Stimulated activated naive CD8-positive, alpha-beta T cell treated with anti-CD3 and anti-CD28 coated beads, Interleukin-15, Interleukin-2, amounts not matched to agents 100 U/mL and 50 U/mL, for 24 hours (primary cell): ENCODE measurements around the gene PSD2.
A peak's percentile ranks its signal among the peaks of the same experiment; 100 is the strongest.

ENCODE experiments used
- ATAC-seq: fragments of 150-1000 bp; cut with Tn5 transposase; one replicate; pipeline ENCODE4 v1.10.0; 2021
- DNase-seq: peaks from one replicate; pipeline ENCODE4 v3.0.0; 2021

The PSD2 gene

DNA sequence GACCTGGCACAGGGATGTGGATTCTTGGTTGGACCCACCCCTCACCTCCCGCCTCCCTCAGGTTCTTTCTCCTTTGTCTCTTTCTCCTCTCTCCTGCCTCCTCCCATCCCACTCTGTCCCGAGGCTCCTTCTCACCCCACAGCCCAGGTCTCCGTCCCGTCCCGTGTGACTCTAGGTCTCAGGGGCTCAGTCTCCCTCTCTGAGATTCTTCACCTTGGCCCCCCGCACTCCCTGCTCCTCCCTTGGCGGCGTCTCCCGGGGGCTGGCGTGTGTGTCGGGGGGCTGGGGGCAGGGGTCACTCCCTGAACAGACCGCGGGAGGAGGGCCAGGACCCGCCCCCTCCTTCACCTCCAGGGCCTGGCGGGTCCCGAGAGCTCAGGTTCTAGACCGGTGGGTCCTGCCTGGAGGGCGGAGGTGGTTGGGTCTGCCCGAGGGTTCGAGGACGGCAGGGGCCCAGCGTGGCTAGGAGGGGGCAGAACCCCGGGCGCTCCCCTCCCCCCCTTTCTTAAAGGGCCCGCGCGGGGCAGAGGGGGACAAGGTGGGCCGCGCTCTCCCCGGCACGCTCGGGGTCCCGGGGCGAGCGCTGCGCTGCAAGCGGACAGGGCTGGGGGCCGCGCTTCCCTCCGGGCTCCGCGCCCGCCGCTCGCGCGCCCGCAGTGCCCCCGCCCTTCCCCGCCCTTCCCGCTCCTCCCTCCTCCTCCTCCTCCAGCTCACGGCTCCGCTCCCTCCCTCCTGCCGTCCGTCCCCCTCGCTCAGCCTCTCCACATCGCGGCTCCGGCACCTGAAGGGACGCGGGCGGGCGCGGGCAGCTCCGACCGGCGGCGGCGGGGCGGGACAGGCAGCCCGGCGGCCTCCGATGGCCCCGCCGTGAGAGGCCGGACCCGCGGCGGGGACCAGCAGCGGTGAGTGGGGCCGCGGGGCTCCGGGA lies at the start of gene PSD2:
Gene PSD2 (plus strand): TSS at position 735 of the 928 bp plus-strand sequence. CDS start 13,633 bp downstream, outside the sequence.
- peak; percentile 26 for ATAC-seq
- peak; percentile 24 for DNase-seq

DNA sequence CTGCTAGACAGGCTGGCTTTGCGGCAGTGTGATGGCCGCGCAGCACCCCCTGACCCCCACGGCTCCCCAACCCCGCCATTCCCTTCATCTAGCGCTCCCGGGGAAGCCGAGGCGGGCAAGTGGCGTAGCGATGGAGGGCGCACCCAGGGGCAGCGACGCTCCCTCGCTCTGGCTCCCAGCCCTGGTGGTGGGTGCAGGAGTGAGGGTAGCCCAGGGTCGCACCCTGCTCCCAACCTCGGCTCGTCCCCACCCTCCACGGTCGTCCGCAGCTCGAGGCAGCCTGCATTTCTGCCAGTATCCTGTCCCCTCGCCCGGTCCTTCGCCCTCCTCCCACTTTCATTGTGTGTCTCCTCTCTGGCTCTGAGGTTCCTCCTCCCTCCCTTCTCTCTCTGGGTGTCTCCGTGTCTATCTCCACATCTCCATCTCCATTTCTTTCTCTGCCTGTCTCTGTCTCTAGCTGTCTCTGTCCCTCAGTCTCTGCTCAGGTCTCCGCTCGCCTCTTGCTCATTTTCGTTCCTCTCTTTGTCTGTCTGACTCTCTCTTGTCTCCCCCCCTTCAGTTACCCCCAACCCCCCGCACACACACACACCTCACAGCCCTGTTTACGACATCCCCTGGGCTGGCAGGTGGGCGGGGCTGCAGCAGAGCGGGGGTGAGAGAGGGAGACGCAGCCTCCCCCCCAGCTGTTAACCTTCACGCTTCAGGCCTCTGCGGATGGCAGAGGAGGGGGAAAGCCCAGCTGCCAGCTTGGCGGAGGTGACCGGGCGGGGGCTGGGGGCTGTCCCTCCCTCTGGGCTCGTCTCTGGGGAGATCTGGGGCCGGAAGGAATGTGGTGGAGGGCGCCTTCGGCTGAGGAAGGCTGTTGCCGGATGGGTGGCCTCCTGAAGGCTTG lies 48.7 kb upstream of the PSD2 start:
- ATAC-seq (peak; percentile 73), DNase-seq (peak; percentile 89)

DNA sequence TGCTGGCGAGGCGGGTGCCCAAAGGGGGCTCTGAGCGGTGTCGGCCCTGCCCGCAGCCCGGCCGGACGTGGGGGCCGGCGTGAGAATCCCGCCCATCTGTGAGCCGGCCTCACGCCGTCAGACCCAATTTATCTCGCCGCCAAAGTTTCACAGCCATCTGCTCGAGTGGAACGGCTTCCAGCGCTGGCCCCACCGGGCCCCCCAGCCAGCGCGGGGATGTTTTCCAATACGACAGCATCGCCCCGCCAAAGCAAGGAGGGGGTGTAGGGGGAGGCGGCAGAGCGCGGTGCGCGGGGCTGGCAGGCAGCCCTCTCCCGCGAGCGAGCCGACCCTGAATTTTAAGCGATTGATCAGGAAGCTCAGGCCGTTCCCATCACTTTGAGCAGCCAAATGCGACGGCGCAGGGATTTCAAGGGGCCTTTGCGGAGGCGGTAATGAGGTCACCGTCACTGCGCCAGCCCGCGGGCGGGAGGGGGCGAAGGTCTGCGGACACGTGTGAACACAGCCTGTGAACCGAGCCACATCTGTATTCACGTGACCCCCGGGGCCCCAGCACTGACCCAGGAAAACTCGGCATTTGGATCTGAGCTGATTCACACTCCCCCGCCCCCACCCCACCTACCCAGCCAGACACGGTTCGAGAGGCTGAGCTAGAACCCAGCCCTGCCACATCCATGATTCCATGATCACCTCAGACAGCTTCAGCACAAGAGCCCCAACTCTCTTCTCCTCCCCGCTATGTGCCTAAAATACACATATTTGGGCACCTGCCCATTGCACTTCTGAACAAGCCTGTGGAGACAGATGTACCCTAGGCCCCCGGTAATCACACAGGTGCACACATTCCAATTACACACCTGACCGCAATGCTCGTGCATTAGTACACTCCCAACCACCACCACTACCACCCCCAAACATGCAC lies 47.8 kb upstream of the PSD2 start:
- DNase-seq: peak; percentile 80
- ATAC-seq: peak; percentile 11

DNA sequence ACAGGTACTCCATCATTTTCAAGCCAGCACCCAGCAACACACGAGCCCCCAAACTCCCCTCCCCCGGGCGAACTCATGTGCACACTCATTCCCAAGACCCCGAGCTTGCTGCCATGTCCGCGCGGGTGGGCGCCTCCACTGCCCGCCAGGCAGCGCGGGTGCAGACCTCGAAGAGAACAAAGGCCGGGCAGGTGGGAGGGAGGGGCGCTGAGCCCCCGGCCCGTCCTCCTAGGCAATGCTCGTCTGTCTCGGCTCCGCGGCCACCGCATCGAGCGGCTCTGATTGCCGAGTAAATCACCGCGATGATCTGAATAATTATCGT lies 47.1 kb upstream of the PSD2 start:
- ATAC-seq: no peak
- no peak for DNase-seq

DNA sequence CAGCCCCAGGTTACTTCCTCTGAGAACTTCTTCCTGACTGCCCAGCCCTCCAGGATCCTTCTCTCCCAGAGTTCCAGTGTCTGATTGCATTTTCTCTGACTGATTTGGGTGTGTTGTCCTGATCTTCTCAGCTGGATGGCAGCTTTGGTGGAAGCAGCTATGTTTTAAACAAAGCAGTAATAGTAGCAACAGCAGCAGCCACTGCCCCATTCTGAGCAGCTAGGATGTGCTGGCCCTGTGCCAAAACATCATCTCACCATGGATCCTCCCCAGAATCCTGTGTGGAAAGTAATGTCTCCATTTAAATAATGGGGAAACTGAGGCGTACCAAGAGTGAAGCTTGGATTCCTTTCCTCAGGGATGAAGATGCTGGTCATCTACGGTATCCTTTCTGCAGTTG lies 46.4 kb upstream of the PSD2 start:
- no peak for DNase-seq

DNA sequence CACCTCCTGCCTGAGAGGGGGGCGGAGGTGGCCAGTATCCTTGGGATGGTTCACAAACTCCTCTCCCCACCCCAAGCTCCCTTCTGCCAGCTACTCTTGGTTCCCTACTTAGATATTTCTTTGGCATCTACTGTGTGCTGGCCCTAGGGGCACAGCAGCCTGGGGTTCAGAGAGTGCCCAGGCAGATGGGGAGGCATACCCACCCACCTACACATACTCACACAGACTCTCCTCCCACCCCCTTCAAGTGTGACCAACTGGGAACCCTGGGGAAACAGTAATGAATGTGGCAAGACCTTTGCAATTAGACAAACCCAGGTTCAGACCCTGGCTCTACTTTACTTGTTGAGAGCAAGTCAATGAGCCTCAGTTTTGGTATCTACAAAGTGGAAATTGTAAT lies 44.4 kb upstream of the PSD2 start:
- ATAC-seq: no peak
- DNase-seq: no peak

More for the DNA sequence above, 46.4 kb upstream of the PSD2 start:
- ATAC-seq: no peak

DNA sequence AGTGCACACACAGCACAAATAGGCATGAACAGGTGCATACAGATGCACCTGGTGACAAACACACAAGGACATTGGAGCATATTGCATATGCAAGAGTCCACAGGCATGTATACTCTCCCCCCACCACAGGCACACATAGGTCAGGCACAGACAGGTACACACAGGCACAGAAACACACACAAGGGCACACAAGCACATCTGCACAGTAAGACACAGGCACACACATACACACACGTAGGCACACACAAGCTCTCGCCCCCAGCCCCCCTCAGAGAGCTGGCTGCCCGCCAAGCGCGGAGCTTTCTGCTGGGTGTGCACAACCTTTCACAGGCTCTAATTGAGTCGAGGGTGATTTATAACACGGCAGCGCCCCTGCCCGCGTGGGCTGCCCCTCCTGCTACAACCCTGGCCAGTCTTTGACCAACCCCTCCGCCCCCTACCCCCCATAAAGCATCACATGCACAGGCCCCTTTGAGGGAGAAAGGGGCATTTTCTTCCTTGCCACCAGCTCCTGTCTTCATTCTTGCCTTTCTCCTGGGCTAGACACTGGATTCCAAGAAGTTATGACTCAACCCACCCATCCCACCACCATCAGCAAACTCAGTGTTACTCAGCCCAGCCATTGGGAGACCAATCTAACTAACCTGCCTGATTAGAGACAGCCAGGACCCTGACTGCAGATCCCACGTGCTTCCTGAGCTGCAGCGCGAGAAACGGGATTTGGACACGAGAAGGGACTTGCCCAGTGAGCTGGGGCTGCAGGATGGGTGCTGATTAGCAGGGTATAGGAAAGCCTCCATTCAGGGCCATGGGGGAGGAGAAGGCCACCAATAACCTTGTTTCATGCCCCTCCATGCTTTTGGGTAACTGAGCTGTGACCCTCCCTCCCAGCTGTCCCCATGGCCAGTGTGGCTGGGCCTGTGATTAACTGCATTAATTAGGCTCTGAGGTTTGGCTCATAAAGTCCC lies 42.8 kb upstream of the PSD2 start:
- peak; percentile 62 for ATAC-seq
- peak; percentile 34 for DNase-seq

DNA sequence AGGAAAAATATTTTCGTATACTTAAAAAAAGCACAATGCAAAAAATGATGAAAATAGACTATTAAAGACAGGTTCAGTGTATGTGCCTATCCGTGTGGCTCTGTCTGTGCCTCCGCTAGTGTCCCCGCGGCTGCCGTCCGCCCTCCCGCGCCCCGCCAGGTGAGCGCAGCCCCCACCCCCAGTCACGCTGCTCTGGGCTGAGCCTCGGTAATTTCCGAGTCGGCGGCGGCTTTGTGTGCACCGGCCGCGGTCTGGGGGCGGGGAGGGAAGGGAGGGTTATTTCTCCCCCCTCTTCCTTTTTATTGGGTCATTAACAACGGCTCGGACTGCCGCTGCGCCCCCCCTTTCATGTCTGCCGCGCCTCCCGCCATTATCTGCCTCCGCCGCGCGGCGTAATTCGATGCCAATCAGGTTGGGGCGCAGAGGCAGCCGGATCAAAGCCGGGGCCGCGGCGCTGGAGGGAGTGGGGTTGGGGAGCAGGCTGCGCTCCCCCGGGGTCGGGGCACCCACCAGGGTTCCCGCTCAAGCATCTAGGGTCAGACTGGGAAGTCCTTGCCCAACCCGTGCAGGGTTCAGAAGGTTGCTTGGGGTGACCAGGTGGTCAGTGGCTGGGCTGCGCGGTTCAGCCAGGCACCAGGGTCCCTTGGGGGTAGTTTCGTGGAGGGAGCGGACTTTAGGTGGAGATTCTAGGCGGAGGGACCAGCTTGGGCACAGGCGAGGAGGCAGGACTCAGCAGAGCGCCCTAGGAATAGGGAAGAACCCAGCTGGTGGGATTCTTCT lies 39.5 kb upstream of the PSD2 start:
- peak; percentile 41 for DNase-seq
- ATAC-seq: no peak

DNA sequence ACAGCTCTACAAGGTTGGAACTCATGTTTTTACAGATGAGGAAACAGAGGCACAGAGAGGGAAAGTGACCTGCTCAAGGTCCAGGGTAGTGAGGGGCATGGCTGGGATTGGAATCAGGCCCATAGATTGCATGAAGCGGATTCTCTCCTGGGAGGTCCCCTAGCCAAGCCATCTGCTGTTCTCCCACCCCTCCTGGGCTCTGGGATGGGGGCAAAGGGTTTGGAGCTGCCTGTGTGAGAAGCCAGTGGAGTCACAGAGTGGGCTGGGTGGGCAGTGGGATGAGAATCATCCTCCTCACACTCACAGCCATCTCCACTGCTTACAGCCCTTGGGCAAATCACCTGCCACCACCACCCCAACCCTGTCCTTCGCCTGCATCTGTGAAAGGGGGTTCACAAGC lies 38.6 kb upstream of the PSD2 start:
- no peak for ATAC-seq
- DNase-seq: no peak

DNA sequence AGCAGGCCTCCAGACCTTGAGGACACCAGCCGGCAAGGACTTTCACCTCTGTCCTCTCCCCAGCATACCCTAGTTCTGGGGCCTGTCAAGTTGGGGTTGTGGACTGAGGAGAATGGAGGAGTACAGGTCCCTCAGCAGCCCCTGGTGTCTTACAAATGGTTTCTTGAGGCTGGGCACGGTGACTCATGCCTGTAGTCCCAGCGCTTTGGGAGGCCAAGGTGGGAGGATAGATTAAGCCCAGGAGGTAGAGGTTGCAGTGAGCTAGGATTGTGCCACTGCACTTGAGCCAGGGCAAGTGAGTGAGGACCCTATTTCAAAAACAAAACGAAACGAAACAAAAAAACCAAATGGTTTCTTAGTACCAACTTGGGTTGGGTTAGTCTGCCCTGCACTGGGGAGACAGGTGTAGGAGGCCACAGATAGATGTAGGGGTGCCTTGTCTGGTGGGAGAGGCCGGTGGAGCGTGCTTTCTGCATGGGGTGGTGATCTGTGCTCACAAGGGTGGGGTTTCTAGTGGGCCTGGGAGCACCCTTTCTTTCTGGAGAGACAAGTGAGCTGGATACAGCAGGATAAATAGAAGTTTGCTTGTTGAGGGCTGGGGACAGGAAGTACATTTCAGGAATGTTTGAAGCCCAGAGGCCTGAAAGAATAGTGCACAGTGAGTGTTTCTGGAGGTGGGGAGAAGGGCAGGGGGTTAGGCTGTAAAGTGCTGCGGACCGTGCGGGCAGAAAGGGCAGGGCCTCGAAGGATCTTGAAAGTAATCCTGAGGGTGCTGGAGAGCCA lies 37.7 kb upstream of the PSD2 start:
- ATAC-seq (no peak), DNase-seq (no peak)

DNA sequence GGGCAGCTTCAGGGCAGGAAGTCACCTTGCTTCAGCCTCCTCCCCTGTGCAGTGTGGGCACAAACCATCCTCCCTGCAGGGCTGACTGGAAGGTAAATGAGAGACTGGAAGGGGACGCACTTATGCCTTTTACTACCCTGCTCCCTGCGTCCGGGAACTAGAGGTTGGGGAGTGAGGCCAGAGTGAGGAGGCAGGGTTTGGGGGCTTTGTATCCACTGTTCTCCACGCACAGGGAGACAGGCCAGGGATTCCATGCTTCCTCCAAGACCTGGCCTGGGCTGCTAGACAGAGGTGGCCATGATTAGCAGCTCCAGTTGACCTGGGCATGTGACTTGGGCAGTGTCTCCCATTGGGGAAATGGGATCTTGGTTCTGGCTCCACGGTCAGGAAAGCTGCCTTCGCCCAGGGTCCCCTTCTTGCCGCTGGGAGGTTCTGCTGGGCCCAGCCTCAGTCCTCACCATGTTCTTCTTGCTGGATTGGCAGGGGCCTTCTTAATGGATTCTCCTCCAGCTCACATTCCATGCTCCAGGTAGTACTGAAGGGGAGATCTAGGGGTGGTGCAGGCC lies 37.0 kb upstream of the PSD2 start:
- DNase-seq (no peak), ATAC-seq (no peak)

DNA sequence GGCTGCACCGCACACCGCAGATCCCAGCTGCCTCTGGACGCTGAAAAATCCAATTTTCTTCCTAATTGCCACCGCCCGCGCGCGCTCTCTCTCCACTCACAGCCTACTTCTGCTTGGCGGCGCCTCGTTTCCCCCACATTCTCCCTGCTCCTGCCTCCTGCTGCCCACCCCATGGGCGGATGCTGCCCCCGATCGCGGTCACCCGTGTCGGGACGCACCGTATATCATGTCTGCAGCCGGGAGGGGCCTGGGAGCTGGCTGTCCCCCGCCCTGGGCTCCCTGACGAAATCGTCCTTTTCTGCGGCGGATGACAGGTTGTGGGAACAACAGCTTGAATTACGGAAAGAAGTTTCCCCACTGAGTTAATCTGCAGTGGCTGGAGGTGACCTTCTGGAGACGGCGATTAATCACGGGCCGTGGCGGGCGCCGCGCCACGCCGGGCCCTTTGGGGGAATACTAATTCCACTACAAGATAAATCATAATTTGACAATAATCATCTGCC lies 36.3 kb upstream of the PSD2 start:
- ATAC-seq (no peak), DNase-seq (no peak)

DNA sequence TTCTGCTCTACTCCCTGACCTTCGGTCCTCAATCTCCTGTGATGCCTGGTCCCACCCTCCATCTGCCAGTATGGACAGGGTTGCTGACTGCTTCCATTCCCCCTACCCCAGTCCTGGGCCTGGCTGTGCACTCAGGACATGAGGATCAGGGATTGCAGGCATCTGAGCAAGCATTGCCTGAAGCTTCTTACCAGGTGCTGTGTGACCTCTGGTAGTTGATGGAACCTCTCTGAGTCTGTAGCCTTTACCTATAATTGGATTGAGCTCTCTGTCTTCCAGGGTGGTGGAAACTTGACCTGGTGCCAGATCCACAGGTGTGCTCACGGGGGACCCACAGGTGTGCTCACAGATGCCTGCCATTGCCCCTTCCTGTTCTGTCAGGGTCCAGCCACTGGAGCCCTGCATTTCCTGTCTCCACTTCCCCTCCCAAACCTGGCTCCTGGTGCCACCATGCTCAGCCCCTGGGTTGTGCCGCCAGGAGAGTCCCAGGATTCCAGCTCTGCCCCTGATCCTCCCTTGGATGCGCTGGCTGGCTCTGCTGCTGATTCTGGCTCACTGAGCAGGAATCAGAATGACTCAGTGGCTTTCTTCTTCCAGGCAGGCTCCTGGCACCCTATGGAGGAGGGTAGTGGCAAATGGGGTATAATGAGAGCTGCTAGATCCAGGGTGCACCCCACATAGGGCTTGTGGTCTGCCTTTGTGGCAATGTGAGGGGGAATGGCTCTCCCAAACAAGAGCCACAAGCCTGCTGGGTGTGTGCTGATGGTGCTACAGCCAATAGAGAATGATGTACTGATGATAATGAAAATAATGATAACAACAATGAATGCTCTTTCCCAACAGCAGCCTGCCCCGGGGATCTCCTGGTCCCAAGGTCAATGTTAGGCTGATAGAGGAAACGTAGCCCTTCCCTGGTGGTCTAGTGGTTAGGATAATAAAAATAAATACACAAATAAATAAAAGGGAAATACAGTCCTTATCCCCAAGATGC lies 35.2 kb upstream of the PSD2 start:
- no peak for DNase-seq
- no peak for ATAC-seq

DNA sequence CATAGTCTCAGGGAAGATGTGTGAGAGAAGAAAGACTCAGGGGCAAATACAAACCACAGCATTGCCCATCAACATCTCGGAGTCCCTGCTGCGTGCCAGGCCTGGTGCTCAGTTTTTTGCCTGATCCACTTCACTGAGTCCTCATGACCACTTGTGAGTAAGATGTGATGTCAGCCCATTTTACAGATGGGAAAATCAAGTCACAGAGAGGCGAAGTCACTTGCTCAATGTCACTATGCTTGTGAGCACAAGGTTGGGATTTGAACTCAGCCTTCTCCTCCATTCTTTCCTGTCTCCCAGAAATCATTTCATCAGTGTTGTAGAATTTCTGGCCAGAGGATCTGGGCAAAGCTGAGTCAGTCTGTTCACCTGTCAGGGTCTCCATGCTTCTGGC lies 34.6 kb upstream of the PSD2 start:
- ATAC-seq: no peak
- DNase-seq: no peak

DNA sequence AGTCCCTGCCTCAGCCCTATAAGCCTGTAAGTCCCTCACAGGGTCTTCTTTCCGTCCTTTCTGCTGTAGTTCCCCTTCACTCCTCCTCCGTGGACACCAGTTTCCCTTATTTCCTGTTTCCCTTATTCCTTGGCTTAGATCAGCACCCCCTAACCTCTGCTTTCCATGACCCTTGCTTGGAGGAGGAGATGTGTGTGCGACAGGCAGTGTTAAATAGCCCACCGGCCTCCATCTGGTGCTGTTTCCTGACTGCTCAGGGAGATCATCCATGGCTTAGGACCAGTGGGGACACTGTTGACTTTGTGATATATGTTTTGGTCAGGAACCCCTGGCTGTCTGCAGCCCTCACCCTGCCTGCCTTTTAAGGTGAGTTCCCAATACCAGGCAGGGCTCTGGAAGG lies 34.1 kb upstream of the PSD2 start:
- DNase-seq: no peak
- no peak for ATAC-seq

DNA sequence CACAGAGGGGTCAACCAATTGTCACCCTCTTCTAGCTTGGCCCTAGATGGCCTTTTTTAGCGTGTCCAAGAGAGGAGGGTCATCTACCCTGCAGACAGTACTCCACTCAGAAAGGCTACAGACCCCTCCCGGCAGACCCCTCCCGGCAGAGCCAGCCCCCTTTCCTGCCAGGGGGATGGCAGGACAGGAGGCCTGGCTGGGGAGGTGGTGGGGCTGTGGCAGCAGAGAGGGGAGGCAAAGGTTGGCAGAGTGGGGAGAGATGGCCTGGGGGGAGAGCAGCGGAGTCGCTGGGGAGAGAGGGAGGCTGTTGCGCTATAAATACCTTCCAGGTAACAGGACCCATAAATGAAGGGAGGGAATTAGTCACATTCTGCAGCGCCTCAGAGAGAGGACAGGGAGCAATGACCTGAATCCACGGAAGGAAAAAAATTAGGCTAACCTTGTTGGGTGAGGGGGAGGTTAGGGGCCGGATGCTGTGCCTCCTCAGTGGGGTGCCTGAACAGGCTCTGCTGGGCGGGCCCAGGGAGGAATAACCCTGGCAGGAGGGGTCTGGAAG lies 32.9 kb upstream of the PSD2 start:
- DNase-seq: no peak
- no peak for ATAC-seq

DNA sequence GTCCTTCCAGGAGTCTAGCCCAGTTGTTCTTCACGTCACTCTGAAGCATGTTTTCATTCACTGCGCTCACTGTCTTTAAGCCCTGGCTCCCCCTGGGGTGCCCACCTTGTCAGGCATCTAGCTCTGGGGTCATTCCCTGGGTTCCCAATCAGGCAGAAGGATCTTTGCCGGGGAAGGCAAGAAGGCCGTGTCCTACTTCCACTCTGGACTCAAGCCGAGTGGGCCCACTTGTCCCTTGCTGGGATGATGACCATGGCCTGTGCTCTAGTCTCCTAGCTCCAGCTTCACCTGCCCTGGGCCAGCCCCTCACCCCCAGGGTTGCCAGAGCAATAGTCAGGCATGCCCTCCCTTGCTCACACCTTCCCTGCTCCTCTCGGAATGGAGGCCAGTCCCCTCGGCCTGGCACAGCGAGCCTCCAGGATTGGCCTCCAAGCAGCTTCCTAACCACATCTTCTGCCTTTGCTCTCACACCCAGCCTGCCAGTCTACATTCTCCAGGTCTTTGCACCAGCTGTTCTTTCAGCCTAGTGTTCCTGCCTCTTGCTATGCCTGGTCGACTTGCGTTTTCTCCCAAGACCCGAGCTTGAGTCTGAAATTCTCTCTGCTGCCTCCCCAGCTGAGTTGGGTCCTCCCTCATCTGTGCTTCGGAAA lies 32.2 kb upstream of the PSD2 start:
- DNase-seq (no peak), ATAC-seq (no peak)
